LNCAP (cell line): ENCODE results near the gene NLE1.

Source experiments
- TF ChIP-seq, protein P1 (sequence below): fragments of 450-650 bp; IDR thresholded peaks from 2 replicates; pipeline ENCODE4 v1.5.1; 2017; ENCODE audit warnings: mild to moderate bottlenecking

NLE1 gene

DNA sequence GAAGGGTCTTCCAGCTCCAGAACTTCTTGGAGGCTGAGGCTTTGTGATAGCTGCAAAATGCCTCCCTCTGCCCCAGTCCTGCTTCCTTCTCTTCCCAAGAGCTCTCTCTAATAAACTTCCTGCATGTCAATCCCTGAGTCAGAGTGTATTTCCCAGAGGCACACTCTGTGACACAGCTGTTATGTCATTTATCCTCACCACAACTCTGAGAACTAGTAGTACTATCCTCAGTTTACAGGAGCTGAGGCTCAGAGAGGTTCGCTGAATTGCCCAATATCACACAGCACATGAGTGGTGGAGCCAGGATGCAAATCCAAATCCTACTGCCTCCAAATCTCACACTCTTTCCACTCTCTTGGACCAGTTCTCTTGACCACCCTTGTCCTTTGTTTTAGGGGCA is 25.6 kb upstream of the NLE1 start:
- TF ChIP-seq, protein P1, sequence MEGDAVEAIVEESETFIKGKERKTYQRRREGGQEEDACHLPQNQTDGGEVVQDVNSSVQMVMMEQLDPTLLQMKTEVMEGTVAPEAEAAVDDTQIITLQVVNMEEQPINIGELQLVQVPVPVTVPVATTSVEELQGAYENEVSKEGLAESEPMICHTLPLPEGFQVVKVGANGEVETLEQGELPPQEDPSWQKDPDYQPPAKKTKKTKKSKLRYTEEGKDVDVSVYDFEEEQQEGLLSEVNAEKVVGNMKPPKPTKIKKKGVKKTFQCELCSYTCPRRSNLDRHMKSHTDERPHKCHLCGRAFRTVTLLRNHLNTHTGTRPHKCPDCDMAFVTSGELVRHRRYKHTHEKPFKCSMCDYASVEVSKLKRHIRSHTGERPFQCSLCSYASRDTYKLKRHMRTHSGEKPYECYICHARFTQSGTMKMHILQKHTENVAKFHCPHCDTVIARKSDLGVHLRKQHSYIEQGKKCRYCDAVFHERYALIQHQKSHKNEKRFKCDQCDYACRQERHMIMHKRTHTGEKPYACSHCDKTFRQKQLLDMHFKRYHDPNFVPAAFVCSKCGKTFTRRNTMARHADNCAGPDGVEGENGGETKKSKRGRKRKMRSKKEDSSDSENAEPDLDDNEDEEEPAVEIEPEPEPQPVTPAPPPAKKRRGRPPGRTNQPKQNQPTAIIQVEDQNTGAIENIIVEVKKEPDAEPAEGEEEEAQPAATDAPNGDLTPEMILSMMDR = no peak

DNA sequence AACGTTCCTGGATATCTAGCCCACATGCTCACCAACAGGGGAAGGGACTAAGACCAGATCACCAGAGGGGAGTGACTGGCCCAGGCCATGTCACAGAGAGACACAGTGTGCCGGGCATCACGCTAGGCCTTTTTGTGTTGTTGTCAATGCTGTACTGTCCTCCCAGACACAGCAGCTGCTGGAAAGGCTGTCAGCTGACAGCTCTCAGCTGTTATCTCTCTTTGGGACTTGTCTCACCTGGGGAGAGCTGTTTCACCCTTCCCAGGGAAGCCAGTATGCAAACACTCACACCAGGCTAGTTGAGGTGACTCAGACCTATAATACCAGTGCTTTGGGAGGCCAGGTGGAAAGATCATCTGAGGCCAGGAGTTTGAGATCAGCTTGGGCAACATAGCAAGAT is 24.9 kb upstream of the NLE1 start:
- TF ChIP-seq, protein P1 = no peak

- TF ChIP-seq, protein P1 = no peak
Measured at GRCh38 chr17:35166526-35166925, 24.4 kb upstream of the NLE1 start.

- TF ChIP-seq, protein P1 = no peak
Measured at GRCh38 chr17:35164716-35165115, 22.6 kb upstream of the NLE1 start.

- TF ChIP-seq, protein P1 = no peak
Measured at GRCh38 chr17:35163886-35164285, 21.8 kb upstream of the NLE1 start.

- TF ChIP-seq, protein P1 = no peak
Measured at GRCh38 chr17:35162755-35163154, 20.7 kb upstream of the NLE1 start.

DNA sequence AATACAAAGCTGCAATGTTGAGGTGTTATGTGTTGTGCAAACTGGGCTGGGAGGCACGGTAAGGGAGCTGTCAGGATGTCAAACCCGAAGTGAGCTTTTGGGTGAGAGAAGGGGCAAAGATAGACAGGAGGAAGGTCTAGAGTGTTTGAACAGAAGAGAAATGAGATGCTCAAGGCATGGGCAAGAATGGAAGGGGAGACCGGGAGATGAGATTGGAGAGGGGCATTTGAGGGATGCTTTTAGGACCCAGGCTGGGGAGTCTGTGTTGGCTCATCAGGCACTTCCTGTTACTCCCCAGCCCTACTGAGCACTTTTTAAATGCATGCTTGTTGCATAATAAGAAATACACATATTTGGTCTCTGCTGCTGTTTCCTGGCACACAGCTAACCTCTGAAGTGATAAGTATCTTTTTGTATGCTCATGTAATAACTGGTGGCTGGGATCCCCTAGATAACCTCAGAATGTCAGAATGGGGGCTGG is 19.2 kb upstream of the NLE1 start:
- TF ChIP-seq, protein P1 = no peak
